Left colon (tissue), 2 donors: ENCODE results near the gene PRRG2. TPM values are rescaled to one million over a fixed set of nuclear protein-coding genes. Genes with fewer than 3 reads are reported as not detected.
A peak's percentile ranks its signal among the peaks of the same experiment; 100 is the strongest.
"Not testable (repeated sequence)": the region's sequence is repeated elsewhere in the genome, so short reads cannot be mapped to it uniquely, and the experiment has no call there.

Experiments used
- ATAC-seq: fragments of 200-7000 bp; cut with Tn5 transposase; one replicate; pipeline ENCODE4 v1.9.1; 2020; ENCODE audit warnings: mild to moderate bottlenecking, moderate library complexity
- DNase-seq, 2 donors: peaks; one replicate each; pipeline ENCODE4 v3.0.0-alpha.2; 2020
- intact Hi-C, 2 donors: fragments of 100-400 bp; cut with DNase I in 1 of 2; cut with micrococcal nuclease in 1 of 2; formaldehyde crosslinking; loops; one replicate each; pipeline versions ENCODE4 v1.11.2 to v1.14.0; 2022; cut with DNase I, micrococcal nuclease
- total RNA-seq, 2 donors: library from RNA; stranded (reverse); fragmentation: NEBNext Ultra II Directional; extraction: Animal tissue kit (Norgen Biotek cat#: 25700); gene quantifications; one replicate each; pipeline ENCODE4 v1.2.1, GENCODE V29; 2021
- donor health status: DM: no; HTN: no; CAD: no.
- donor health status: DM: yes; HTN: yes; CAD: no.

PRRG2 gene
- total RNA-seq, 2 donors from 2014 or later, result 22.4 to 26.1 TPM

DNA sequence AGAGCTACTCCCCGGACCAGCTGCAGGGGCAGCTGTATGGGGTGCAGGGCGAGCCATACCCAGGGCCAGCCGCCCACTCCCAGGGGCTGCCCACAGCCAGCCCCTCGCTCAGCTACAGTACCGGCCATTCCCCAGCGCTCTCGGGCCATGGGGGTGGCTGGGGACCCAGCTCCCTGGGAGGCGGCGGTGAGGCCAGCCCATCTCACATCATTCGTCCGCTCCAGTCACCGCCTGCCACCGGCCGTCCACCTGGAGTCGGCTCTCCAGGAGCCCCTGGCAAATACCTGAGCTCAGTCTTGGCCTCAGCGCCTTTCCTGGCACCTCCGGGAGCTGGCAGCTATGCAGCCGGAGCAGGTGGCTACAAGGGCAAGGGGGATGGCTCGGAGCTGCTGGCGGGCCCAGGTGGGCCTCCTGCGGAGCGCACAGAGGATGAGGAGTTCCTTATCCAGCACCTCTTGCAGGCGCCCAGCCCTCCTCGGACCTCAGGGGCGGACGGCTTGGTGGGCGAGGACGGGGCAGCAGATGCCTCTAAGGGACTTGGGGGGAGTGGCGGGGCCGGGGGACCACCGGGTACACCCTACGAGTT is 14.8 kb downstream of the PRRG2 start:
- ATAC-seq, result no peak
- DNase-seq, result peak in 1 of 2 donors; percentile 11
- intact Hi-C loops, result no loop called here

- DNase-seq (no peak), ATAC-seq (no peak)
- intact Hi-C loops, result no loop called here
These were observed 15.3 kb downstream of the PRRG2 start for GRCh38 chr19:49596407-49596806.

GRCh38 chr19:49596954-49597702 is 16.0 kb downstream of the PRRG2 start:
- DNase-seq, result no peak
- intact Hi-C loops, result no loop called here
- ATAC-seq, result no peak

GRCh38 chr19:49597703-49597974 is 16.5 kb downstream of the PRRG2 start:
- no peak for ATAC-seq
- intact Hi-C loops, result no loop called here
- no peak for DNase-seq

DNA sequence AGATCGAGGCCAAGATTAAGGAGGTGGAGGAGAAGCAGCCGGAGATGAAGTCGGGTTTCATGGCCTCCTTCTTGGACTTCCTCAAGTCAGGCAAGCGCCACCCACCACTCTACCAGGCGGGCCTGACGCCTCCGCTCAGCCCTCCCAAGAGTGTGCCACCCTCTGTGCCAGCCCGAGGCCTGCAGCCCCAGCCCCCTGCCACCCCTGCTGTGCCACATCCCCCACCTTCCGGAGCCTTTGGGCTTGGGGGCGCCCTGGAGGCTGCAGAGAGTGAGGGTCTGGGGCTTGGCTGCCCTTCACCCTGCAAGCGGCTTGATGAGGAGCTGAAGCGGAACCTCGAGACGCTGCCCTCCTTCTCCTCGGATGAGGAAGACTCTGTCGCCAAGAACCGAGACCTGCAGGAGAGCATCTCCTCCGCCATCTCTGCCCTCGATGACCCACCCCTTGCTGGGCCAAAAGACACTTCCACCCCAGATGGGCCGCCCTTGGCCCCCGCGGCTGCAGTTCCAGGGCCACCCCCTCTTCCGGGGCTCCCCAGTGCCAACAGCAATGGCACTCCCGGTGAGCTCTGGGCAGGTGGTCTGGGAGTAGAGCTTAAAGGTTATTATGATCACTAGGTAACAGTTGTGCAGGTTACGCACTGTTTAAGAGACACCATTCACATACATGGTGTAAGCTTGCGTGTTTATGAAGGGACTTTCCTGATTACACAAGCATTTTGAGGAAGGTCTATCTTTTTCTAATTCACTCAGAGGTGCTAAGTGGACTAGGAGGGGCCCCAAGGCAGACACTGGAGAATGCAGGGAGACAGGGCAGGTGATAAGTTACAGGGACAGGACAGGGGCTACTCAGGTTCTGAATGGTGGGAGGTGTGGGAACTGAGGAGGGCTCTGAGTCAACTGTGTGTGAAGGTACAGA is 18.5 kb downstream of the PRRG2 start:
- no peak for ATAC-seq
- intact Hi-C loops, result no loop called here

DNA sequence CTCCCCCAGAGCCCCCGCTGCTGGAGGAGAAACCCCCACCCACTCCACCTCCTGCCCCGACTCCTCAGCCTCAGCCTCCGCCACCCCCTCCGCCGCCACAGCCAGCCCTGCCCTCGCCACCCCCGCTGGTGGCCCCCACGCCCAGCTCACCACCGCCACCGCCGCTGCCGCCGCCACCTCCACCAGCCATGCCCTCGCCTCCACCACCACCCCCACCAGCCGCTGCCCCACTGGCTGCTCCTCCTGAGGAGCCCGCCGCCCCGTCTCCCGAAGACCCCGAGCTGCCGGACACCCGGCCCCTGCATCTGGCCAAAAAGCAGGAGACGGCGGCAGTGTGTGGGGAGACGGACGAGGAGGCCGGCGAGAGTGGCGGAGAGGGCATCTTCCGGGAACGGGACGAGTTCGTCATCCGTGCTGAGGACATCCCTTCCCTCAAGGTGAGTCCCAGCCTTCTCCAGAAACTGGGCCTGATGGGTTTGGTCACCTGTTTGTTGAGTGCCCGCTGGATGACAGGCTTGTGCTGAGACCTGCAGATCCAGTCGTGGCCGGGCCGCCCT is 20.4 kb downstream of the PRRG2 start:
- intact Hi-C loops, result no loop called here
- DNase-seq (no peak), ATAC-seq (no peak)

More for the DNA sequence above, 18.5 kb downstream of the PRRG2 start:
- no peak for DNase-seq

- no peak for ATAC-seq
These were observed 21.7 kb downstream of the PRRG2 start for GRCh38 chr19:49602806-49603205.

GRCh38 chr19:49605605-49606004 is 24.5 kb downstream of the PRRG2 start:
- ATAC-seq, result no peak
- no peak for DNase-seq
- intact Hi-C loops, result no loop called here

More at GRCh38 chr19:49602806-49603205, 21.7 kb downstream of the PRRG2 start:
- DNase-seq, result no peak
- intact Hi-C loops, result no loop called here

DNA sequence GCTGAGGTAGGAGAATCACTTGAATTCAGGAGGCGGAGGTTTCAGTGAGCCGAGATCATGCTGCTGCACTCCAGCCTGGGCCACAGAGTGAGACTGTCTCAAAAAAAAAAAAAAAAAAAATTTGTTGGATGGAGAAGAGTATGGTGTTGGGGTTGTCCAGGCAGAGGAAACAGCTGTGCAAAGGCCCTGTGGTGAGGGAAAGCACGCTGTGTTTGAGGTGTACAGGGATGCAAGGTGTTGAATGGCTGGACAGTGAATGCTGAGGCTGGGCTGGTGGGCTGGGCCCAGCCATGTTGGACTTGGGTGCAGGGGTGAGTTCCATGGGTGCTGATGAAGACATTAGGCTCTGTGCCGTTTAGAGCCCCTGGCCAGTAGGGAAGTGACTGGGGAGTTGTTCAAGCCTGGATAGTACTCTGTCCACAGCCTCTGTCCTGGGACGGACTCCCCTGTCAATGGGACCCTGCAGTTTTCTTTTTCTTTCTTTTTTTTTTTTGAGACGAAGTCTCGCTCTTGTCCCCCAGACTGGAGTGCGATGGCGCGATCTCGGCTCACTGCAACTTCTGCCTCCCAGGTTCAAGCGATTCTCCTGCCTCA is 28.5 kb downstream of the PRRG2 start:
- no peak for ATAC-seq
- intact Hi-C loops, result no loop called here

DNA sequence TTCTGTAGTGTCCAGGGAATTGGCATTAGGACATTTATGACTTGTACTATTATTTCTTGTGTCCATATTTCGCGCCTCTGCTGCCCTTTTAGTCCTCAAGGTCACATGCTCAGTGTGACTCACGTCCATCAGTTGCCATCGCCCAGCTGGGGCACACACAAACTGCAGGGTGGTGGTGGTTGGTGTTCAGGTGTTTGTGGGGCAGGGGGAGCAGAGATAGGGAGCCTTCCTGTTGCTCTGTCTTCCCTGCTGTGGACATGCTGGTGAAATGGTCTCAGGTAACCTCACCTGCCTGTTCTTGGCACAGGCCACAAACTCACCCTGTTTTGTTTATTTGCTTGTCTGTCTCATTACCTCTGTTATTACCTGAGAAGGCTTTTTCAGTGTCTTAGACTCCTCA is 32.3 kb downstream of the PRRG2 start:
- DNase-seq, result no peak
- peak; percentile 46 for ATAC-seq
- intact Hi-C loops, result no loop called here

More for the DNA sequence above, 28.5 kb downstream of the PRRG2 start:
- no peak for DNase-seq

DNA sequence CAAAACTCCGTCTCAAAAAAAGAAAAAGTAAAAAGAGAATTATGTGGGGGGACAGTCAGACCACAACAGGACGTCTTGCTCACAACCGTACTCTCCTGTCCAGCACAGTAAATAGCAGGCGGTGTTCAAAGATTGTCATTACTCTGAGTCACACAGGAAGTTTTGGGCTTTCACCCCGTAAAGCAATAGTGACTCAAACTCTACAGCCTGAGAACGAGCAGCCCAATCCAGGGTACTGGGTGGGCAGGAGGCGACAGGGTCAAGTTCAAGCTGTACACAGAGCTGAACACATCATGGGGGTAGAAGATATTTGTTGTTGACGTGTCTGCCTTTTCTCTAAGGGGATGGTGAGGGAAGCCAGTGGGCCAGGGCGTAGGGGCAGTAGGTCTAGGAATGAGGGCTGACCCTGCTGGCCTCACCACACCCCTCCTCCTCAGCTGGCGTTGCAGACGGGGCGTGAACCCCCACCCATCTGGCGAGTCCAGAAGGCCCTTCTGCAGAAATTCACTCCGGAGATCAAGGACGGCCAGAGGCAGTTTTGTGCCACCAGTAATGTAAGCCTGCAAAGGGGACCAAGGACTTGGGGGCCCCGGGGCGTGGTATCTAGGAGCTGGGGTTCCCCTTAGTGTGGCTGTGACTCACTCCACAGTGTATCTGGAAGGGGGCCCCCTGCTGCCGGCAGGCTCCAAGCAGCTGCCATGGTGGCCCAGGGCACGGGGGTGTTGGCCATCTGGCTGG is 33.1 kb downstream of the PRRG2 start:
- ATAC-seq (peak; percentile 53), DNase-seq (no peak)
- intact Hi-C loops, result no loop called here

DNA sequence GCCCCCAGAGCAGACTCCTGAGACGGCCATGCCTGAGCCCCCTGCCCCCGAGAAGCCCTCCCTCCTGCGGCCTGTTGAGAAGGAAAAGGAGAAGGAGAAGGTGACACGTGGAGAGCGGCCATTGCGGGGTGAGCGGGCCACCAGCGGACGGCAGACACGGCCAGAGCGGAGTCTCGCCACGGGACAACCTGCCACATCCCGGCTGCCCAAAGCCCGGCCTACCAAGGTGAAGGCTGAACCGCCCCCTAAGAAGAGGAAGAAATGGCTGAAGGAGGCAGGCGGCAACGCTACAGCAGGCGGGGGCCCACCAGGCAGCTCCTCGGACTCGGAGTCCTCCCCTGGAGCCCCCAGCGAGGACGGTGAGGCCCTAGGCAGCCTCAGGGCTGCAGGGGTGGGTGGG is 34.7 kb downstream of the PRRG2 start:
- ATAC-seq (no peak), DNase-seq (no peak)
- intact Hi-C loops, result no loop called here

DNA sequence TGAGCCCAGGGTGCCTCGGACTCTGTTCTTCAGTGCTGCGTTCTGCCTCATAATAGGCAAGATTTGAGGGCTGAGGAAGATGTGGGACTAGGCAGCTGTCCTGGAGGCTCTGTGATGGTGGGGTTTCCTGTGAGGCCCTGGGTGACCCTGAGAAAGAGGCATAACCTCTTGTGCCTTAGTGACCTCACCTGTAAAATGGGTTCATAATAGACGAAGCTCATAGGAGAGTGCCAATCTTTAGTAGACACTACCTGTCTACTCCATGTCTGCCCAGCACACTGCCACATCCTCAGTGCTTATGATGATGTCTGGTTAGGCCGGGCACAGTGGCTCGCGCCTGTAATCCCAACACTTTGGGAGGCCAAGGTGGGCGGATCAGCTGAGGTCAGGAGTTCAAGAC is 35.4 kb downstream of the PRRG2 start:
- DNase-seq, result no peak
- no peak for ATAC-seq
- intact Hi-C loops, result no loop called here

DNA sequence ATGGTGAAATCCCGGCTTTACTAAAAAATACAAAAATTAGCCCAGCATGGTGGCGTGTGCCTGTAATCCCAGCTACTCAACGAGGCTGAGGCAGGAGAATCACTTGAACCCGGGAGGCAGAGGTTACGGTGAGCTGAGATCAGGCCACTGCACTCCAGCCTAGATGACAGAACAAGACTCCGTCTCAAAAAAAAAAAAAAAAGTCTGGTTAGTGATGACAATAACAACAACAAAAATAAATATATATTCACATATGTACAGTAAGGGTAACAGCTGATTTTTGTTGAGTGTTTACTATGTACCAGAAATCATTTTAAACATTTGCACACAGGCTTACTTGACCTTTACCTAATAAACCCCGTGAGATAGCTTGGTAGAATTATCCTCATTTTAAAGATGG is 35.8 kb downstream of the PRRG2 start:
- no peak for DNase-seq
- intact Hi-C loops, result no loop called here
- no peak for ATAC-seq

DNA sequence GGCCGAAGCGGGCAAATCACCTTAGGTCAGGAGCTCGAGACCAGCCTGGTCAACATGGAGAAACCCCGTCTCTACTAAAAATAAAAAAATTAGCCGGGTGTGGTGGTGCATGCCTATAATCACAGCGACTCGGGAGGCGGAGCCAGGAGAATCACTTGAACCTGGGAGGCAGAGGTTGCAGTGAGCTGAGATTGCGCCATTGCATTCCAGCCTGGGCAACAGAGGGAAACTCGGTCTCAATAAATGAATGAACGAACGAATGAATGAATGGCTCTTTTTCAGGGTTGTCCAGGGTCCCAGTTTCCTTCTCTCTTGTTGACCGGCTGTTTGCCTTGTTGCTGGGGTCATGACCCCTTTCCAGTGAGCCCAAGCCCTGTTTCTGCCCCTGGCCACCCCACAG is 36.7 kb downstream of the PRRG2 start:
- intact Hi-C loops, ATAC-seq, DNase-seq: not testable (repeated sequence)

DNA sequence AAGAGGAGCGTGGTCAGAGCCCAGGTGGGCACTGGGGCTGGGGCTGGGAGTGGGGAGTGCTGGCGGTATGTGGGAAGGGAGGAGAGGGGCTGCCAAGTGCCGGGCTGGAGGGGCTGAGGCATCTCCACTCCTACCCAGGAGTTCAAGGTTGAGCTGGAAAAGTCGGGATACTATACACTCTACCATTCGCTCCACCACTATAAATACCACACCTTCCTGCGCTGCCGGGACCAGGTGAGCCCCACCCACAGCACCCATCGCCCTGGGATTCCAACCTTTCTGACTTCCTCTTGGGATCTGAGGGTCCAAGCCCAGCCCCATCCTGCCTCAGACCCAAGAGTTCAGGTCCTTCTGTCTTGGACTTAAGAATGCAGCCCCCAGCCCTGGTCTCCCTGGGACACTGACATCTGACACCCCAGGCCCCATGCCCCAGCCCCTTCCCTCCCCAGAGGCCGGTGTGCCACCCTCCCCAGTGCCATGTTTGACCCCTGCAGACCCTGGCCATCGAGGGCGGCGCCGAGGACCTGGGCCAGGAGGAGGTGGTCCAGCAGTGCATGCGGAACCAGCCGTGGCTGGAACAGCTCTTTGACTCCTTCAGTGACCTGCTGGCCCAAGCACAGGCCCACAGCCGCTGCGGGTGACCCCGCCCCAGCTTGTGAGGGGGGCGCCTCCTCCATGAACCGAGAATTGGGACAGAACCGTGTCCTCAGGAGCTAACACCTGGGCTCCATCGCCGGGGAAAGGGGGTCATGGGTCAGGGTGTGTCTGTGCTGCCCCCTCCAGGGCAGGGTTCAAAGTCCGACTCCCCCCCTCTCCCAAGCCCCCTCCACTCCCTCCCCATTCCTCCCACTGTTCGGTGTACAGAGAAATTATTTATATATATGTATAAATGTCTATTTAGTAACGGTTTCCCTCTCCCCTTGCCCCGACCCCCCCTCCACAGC is 44.1 kb downstream of the PRRG2 start:
- intact Hi-C loops, result no loop called here
- ATAC-seq, result peak; percentile 56
- DNase-seq, result no peak

- intact Hi-C loops, result no loop called here
- DNase-seq, result no peak
- ATAC-seq, result no peak
These were observed 45.1 kb downstream of the PRRG2 start for GRCh38 chr19:49626226-49626625.

- ATAC-seq, result no peak
- no peak for DNase-seq
- intact Hi-C loops, result no loop called here
These were observed 48.5 kb downstream of the PRRG2 start for GRCh38 chr19:49629659-49630058.
